SU-DHL-6 (cell line): ENCODE measurements around the gene GYG1.

ENCODE experiments used
- EZH2phosphoT487 ChIP-seq: fragments of 200-600 bp; sonication (generic), shearing (Covaris generic); conservative IDR thresholded peaks from 2 replicates; pipeline ENCODE4 v1.6.1; 2018; ENCODE audit warnings: mild to moderate bottlenecking, antibody characterized with exemption, low read length, moderate library complexity, mixed read lengths
- TF ChIP-seq, protein P1 (sequence below): fragments of 200-600 bp; sonication (generic); IDR thresholded peaks from one replicate; pipeline ENCODE4 v1.5.1; 2017; ENCODE audit warnings: antibody characterized with exemption, mild to moderate bottlenecking, low read length, moderate library complexity; ENCODE audit not compliant: insufficient read depth, poor library complexity, severe bottlenecking

- TF ChIP-seq, protein P1, sequence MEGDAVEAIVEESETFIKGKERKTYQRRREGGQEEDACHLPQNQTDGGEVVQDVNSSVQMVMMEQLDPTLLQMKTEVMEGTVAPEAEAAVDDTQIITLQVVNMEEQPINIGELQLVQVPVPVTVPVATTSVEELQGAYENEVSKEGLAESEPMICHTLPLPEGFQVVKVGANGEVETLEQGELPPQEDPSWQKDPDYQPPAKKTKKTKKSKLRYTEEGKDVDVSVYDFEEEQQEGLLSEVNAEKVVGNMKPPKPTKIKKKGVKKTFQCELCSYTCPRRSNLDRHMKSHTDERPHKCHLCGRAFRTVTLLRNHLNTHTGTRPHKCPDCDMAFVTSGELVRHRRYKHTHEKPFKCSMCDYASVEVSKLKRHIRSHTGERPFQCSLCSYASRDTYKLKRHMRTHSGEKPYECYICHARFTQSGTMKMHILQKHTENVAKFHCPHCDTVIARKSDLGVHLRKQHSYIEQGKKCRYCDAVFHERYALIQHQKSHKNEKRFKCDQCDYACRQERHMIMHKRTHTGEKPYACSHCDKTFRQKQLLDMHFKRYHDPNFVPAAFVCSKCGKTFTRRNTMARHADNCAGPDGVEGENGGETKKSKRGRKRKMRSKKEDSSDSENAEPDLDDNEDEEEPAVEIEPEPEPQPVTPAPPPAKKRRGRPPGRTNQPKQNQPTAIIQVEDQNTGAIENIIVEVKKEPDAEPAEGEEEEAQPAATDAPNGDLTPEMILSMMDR, result no peak
- TF ChIP-seq EZH2phosphoT487, result no peak
Measured at GRCh38 chr3:149031096-149031495, 39.8 kb downstream of the GYG1 start.
